ENCODE data around the gene ZNF454. TPM values are rescaled to one million over a fixed set of nuclear protein-coding genes. Genes with fewer than 3 reads are reported as not detected.

ZNF454 gene
- total and polyA plus RNA-seq, 8 donors: 0.45 to 46.7 (median 0.87) TPM; not detected in 1

- intact Hi-C loops (cut with DNase I; ENCODE audit: low total_unique reads): no loop called here
- Histone ChIP-seq H3K4me1 (no peaks in the 10 kb centered on the region), H3K27me3 (no peaks in the 10 kb centered on the region), H3K27ac (no peak overlapping the region), H3K4me3 (no peak overlapping the region), H3K36me3 (peaks cover 0 to 15% (median 0%) of the 10 kb centered on the region in 4 donors), H3K9me3 (peaks cover 37 to 97% (median 90%) of the 10 kb centered on the region in 4 donors)
- WGBS, 5 donors: 76 to 97% (median 93%) methylated on average over 15 to 17 of the region's 17 CpGs
- no peak for DNase-seq
- TF ChIP-seq POLR2AphosphoS5 (IDR thresholded peaks at IDR 0.05): no peak
- TF ChIP-seq EP300 (IDR thresholded peaks at IDR 0.05): no peak
- no peak for TF ChIP-seq POLR2A (IDR thresholded peaks at IDR 0.05)
- no peak for TF ChIP-seq CTCF (IDR thresholded peaks at IDR 0.05)
Observed at GRCh38 chr5:178982941-178983340, 41.9 kb downstream of the ZNF454 start.

DNA sequence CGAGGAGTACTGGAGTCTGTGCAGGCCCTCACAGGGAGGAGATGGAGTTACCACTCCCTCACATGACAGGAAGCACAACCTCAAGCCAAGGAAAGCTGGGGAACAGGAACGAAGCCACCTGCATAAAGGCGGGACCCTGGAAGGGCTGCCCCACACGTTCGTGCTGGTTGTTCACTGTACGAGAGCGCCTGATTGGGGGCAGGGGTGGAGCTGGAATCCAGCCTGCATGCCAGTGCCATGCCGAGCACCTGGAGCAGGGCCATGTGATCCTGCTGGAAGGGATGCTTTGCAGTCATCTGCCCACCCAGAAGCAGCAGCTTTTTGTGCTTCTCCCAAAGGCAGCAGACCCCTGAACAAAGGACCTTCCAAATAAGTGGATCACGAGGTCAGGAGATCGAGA is 42.7 kb downstream of the ZNF454 start:
- TF ChIP-seq POLR2AphosphoS5 (IDR thresholded peaks at IDR 0.05): no peak
- no peak for TF ChIP-seq POLR2A (IDR thresholded peaks at IDR 0.05)
- TF ChIP-seq EP300 (IDR thresholded peaks at IDR 0.05): no peak
- no peak for TF ChIP-seq CTCF (IDR thresholded peaks at IDR 0.05)

GRCh38 chr5:178984145-178985072 is 43.4 kb downstream of the ZNF454 start:
- no peak for DNase-seq
- intact Hi-C loops (cut with DNase I; ENCODE audit: low total_unique reads): no loop called here
- TF ChIP-seq POLR2AphosphoS5 (IDR thresholded peaks at IDR 0.05) (no peak), CTCF (IDR thresholded peaks at IDR 0.05) (no peak), EP300 (IDR thresholded peaks at IDR 0.05) (no peak), POLR2A (IDR thresholded peaks at IDR 0.05) (no peak)
- Histone ChIP-seq H3K27me3 (no peaks in the 10 kb centered on the region), H3K9me3 (peaks cover 36 to 97% (median 91%) of the 10 kb centered on the region in 4 donors), H3K36me3 (peaks cover 0 to 2% (median 0%) of the 10 kb centered on the region in 4 donors), H3K27ac (no peak overlapping the region), H3K4me1 (no peaks in the 10 kb centered on the region), H3K4me3 (no peak overlapping the region)
- 90 to 96% (median 94%) methylated on average over 37 of the region's 37 CpGs for WGBS, 5 donors

More for the DNA sequence above, 42.7 kb downstream of the ZNF454 start:
- no peaks in the 10 kb centered on the region for H3K27me3 ChIP-seq
- 83 to 96% (median 92%) methylated on average over 10 of the region's 10 CpGs for WGBS, 5 donors
- no peaks in the 10 kb centered on the region for H3K4me1 ChIP-seq
- H3K27ac ChIP-seq: no peak overlapping the region
- H3K9me3 ChIP-seq: peaks cover 37 to 97% (median 91%) of the 10 kb centered on the region in 4 donors
- intact Hi-C loops (cut with DNase I; ENCODE audit: low total_unique reads): no loop called here
- peaks cover 0 to 7% (median 0%) of the 10 kb centered on the region in 4 donors for H3K36me3 ChIP-seq
- no peak overlapping the region for H3K4me3 ChIP-seq
- DNase-seq: no peak

DNA sequence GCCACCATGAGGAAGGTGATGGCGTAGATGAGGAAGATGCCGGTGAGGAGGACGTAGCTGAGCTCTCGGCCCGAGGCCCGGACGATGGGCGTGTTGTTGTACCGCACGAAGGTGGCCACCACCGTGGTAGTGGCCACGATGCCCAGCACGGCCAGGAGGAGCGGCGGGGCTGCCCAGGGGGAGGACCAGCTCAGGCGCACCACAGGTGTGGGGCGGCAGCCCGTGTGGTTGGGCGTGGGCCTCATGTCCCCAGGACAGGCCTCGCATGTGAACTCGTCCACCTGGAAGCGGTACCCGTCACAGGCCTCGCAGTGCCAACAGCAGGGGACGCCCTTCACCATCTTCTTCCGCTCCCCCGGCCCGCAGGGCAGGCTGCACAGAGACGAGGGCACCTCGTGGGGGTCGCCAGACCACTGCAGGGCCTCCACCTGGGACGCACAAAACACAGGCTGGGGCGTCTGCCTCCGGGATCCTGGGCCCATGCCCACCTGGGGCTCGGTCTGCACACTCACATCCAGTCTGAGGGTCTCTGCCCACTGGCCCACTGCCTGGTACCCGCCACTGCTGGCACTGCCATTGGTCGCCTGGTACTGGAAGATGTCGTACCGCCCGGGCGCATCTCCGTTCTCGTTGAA is 45.4 kb downstream of the ZNF454 start:
- Histone ChIP-seq H3K27ac (no peak overlapping the region), H3K36me3 (no peaks in the 10 kb centered on the region), H3K9me3 (peaks cover 23 to 97% (median 91%) of the 10 kb centered on the region in 4 donors), H3K4me1 (no peaks in the 10 kb centered on the region), H3K27me3 (peaks cover 0 to under 1% (median 0%) of the 10 kb centered on the region in 3 donors), H3K4me3 (no peak overlapping the region)
- intact Hi-C loops (cut with DNase I; ENCODE audit: low total_unique reads): no loop called here
- WGBS, 5 donors: 94 to 97% (median 96%) methylated on average over 24 to 43 of the region's 43 CpGs
- no peak for TF ChIP-seq POLR2AphosphoS5 (IDR thresholded peaks at IDR 0.05)
- no peak for TF ChIP-seq EP300 (IDR thresholded peaks at IDR 0.05)
- no peak for TF ChIP-seq POLR2A (IDR thresholded peaks at IDR 0.05)
- no peak for TF ChIP-seq CTCF (IDR thresholded peaks at IDR 0.05)
- no peak for DNase-seq

Data from stomach (tissue), 9 donors.